Mesodermal cell (in vitro differentiated cells): ENCODE measurements around the gene SGMS1.
"Not testable (repeated sequence)": the region's sequence is repeated elsewhere in the genome, so short reads cannot be mapped to it uniquely, and the experiment has no call there.

Source experiments
- H3K27ac ChIP-seq: 2 replicates; pipeline ENCODE4 v1.7.0; 2013; ENCODE audit warnings: mild to moderate bottlenecking, low read depth, low read length, moderate library complexity; ENCODE audit not compliant: severe bottlenecking
- H3K36me3 ChIP-seq: 2 replicates; pipeline ENCODE4 v1.7.1; 2013; ENCODE audit warnings: mild to moderate bottlenecking, low read length, moderate library complexity; ENCODE audit not compliant: control insufficient read depth, insufficient read depth
- H3K4me1 ChIP-seq: one replicate; pipeline ENCODE4 v1.7.1; 2013; ENCODE audit warnings: mild to moderate bottlenecking, low read length; ENCODE audit not compliant: insufficient read depth, control insufficient read depth, poor library complexity, severe bottlenecking
- H3K4me3 ChIP-seq: 2 replicates; pipeline ENCODE4 v1.7.0; 2013; ENCODE audit warnings: low read length, control low read depth, mild to moderate bottlenecking; ENCODE audit not compliant: insufficient read depth, poor library complexity, severe bottlenecking; ENCODE audit errors: extremely low read depth
- H3K9me3 ChIP-seq: 2 replicates; pipeline ENCODE4 v1.7.1; 2013; ENCODE audit warnings: mild to moderate bottlenecking, low read length, moderate library complexity; ENCODE audit not compliant: control insufficient read depth
- WGBS, 2 experiments: methylation state at CpG; one replicate each; pipeline ENCODE4 v1.1.5; 2013; ENCODE audit warnings: missing lambda C conversion rate in 2 of 2; ENCODE audit not compliant: insufficient coverage in 2 of 2; 5-methylcytosine and 5-hydroxymethylcytosine counted together

The SGMS1 gene

GRCh38 chr10:50506861-50507573 lies 116.7 kb downstream of the SGMS1 start:
- WGBS, 2 experiments = 84 to 87% methylated on average over 4 to 5 of the region's 5 CpGs
- no peaks in the 10 kb centered on the region for H3K36me3 ChIP-seq

GRCh38 chr10:50504389-50504788 lies 119.4 kb downstream of the SGMS1 start:
- no CpG with 5 or more reads among the region's 1 CpG for WGBS, 2 experiments
- Histone ChIP-seq H3K4me3 (no peak overlapping the region), H3K4me1 (peaks cover 5% of the 10 kb centered on the region), H3K27ac (no peak overlapping the region), H3K36me3 (no peaks in the 10 kb centered on the region), H3K9me3 (no peaks in the 10 kb centered on the region)

More at GRCh38 chr10:50506861-50507573, 116.7 kb downstream of the SGMS1 start:
- Histone ChIP-seq H3K27ac (no peak overlapping the region), H3K4me1 (peaks cover 2% of the 10 kb centered on the region), H3K4me3 (no peak overlapping the region), H3K9me3 (no peaks in the 10 kb centered on the region)

- Histone ChIP-seq H3K9me3 (no peaks in the 10 kb centered on the region), H3K4me3 (no peak overlapping the region), H3K27ac (no peak overlapping the region), H3K36me3 (no peaks in the 10 kb centered on the region), H3K4me1 (peaks cover 5% of the 10 kb centered on the region)
- WGBS, 2 experiments = 75 to 79% methylated on average over 7 of the region's 10 CpGs
These were observed 120.0 kb downstream of the SGMS1 start for GRCh38 chr10:50503661-50504320.

GRCh38 chr10:50503156-50503555 lies 120.6 kb downstream of the SGMS1 start:
- not testable (repeated sequence) for H3K4me3 ChIP-seq, H3K4me1 ChIP-seq, H3K36me3 ChIP-seq, H3K9me3 ChIP-seq, H3K27ac ChIP-seq
- WGBS, 2 experiments = 69 to 88% methylated on average over 2 to 4 of the region's 4 CpGs

GRCh38 chr10:50501924-50502452 lies 121.8 kb downstream of the SGMS1 start:
- Histone ChIP-seq H3K9me3 (no peaks in the 10 kb centered on the region), H3K4me1 (peaks cover 5% of the 10 kb centered on the region), H3K36me3 (no peaks in the 10 kb centered on the region), H3K4me3 (no peak overlapping the region), H3K27ac (no peak overlapping the region)
- WGBS, 2 experiments = 40 to 60% methylated on average over 1 of the region's 1 CpG

GRCh38 chr10:50501478-50501877 lies 122.3 kb downstream of the SGMS1 start:
- no CpG with 5 or more reads among the region's 2 CpGs for WGBS, 2 experiments

GRCh38 chr10:50498465-50498864 lies 125.3 kb downstream of the SGMS1 start:
- Histone ChIP-seq H3K36me3 (no peaks in the 10 kb centered on the region), H3K4me3 (no peak overlapping the region), H3K4me1 (peaks cover 5% of the 10 kb centered on the region), H3K27ac (no peak overlapping the region), H3K9me3 (no peaks in the 10 kb centered on the region)
- no CpG with 5 or more reads among the region's 1 CpG for WGBS, 2 experiments

More at GRCh38 chr10:50501478-50501877, 122.3 kb downstream of the SGMS1 start:
- Histone ChIP-seq H3K9me3 (no peaks in the 10 kb centered on the region), H3K36me3 (no peaks in the 10 kb centered on the region), H3K27ac (no peak overlapping the region), H3K4me1 (peaks cover 5% of the 10 kb centered on the region), H3K4me3 (no peak overlapping the region)

- Histone ChIP-seq H3K9me3 (no peaks in the 10 kb centered on the region), H3K4me3 (no peak overlapping the region), H3K36me3 (no peaks in the 10 kb centered on the region), H3K27ac (no peak overlapping the region), H3K4me1 (peaks cover 5% of the 10 kb centered on the region)
These were observed 126.0 kb downstream of the SGMS1 start for GRCh38 chr10:50497758-50498157.

GRCh38 chr10:50496228-50496627 lies 127.5 kb downstream of the SGMS1 start:
- Histone ChIP-seq H3K36me3 (no peaks in the 10 kb centered on the region), H3K4me3 (no peak overlapping the region), H3K27ac (no peak overlapping the region), H3K4me1 (no peaks in the 10 kb centered on the region), H3K9me3 (no peaks in the 10 kb centered on the region)
- WGBS, 2 experiments = 80 to 93% methylated on average over 2 of the region's 2 CpGs

- Histone ChIP-seq H3K4me3 (no peak overlapping the region), H3K27ac (no peak overlapping the region), H3K9me3 (no peaks in the 10 kb centered on the region), H3K4me1 (no peaks in the 10 kb centered on the region), H3K36me3 (no peaks in the 10 kb centered on the region)
- WGBS, 2 experiments = 76 to 86% methylated on average over 4 of the region's 5 CpGs
These were observed 133.5 kb downstream of the SGMS1 start for GRCh38 chr10:50490241-50490640.

GRCh38 chr10:50484550-50484949 lies 139.2 kb downstream of the SGMS1 start:
- H3K36me3 ChIP-seq, H3K4me1 ChIP-seq, H3K4me3 ChIP-seq, H3K27ac ChIP-seq, H3K9me3 ChIP-seq: not testable (repeated sequence)
- WGBS, 2 experiments = 71 to 100% methylated on average over 1 of the region's 1 CpG
